Upper lobe of left lung (tissue), 4 donors: Measurements from ENCODE around the gene IL23R.

ENCODE experiments used
- POLR2A ChIP-seq, 4 donors: fragments of 450-650 bp; IDR thresholded peaks; one replicate each; pipeline ENCODE4 v1.5.1; 2016 to 2017; ENCODE audit warnings: antibody characterized with exemption in 4 of 4, mild to moderate bottlenecking in 2 of 4
- POLR2AphosphoS5 ChIP-seq, 2 donors: sonication (generic); formaldehyde crosslinking; IDR thresholded peaks; one replicate each; pipeline ENCODE4 v1.5.1; 2017; ENCODE audit warnings: antibody characterized with exemption in 2 of 2
- TF ChIP-seq, protein P1 (sequence below), 6 experiments: fragments of 450-650 bp in 4 of 6; fragments of 200-600 bp in 2 of 6; sonication (generic) in 2 of 6; IDR thresholded peaks; one replicate each; pipeline ENCODE4 v1.5.1; 2016 to 2019; ENCODE audit warnings: antibody characterized with exemption in 6 of 6

DNA sequence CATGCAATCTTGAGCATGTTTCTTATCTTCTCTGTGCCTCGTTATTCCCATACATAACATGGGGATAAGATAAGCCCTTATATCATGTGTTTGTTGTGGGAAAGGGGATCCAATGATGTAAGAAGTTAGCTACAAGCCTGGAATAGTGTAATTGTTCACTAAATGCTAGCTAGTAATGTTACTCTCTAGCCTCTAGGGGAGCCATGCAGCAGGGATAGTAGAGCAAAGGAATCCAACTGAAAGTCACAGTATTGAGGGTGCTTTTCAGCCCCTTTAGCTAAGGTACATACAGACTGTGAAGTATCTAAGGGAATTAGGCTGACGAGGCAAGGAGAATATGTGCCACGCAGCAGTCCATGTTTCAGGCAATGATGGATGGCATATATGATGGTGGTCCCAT, 46.9 kb downstream of the IL23R start:
- TF ChIP-seq POLR2A (IDR thresholded peaks at IDR 0.05) (no peak), POLR2AphosphoS5 (IDR thresholded peaks at IDR 0.05) (no peak)
- TF ChIP-seq, protein P1, sequence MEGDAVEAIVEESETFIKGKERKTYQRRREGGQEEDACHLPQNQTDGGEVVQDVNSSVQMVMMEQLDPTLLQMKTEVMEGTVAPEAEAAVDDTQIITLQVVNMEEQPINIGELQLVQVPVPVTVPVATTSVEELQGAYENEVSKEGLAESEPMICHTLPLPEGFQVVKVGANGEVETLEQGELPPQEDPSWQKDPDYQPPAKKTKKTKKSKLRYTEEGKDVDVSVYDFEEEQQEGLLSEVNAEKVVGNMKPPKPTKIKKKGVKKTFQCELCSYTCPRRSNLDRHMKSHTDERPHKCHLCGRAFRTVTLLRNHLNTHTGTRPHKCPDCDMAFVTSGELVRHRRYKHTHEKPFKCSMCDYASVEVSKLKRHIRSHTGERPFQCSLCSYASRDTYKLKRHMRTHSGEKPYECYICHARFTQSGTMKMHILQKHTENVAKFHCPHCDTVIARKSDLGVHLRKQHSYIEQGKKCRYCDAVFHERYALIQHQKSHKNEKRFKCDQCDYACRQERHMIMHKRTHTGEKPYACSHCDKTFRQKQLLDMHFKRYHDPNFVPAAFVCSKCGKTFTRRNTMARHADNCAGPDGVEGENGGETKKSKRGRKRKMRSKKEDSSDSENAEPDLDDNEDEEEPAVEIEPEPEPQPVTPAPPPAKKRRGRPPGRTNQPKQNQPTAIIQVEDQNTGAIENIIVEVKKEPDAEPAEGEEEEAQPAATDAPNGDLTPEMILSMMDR (IDR thresholded peaks at IDR 0.05): peak in 3 of 6 experiments; percentile 11 to 37 (median 17)
